ENCODE measurements around the gene GALP.

DNA sequence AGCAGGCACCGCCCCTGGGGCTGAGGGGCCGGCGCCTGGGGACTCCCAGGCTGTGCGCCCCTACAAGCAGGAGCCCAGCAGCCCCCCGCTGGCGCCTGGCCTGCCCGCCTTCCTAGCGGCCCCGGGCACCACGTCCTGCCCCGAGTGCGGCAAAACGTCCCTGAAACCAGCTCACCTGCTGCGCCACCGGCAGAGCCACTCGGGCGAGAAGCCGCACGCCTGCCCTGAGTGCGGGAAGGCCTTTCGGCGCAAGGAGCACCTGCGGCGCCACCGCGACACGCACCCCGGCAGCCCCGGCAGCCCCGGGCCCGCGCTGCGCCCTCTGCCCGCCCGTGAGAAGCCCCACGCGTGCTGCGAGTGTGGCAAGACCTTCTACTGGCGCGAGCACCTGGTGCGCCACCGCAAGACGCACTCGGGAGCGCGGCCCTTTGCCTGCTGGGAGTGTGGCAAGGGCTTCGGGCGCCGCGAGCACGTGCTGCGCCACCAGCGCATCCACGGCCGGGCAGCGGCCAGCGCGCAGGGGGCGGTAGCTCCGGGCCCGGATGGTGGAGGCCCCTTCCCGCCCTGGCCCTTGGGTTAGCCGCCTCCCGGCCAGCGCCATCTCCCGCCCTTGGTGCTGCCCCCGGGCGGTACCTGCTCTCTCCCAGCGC, 16.1 kb upstream of the GALP start:
- TF ChIP-seq EP300 (IDR thresholded peaks at IDR 0.05) (no peak), POLR2A (IDR thresholded peaks at IDR 0.05) (no peak), CTCF (IDR thresholded peaks at IDR 0.05) (no peak)
